ENCODE measurements around the gene ABCA6.

ABCA6 gene

DNA sequence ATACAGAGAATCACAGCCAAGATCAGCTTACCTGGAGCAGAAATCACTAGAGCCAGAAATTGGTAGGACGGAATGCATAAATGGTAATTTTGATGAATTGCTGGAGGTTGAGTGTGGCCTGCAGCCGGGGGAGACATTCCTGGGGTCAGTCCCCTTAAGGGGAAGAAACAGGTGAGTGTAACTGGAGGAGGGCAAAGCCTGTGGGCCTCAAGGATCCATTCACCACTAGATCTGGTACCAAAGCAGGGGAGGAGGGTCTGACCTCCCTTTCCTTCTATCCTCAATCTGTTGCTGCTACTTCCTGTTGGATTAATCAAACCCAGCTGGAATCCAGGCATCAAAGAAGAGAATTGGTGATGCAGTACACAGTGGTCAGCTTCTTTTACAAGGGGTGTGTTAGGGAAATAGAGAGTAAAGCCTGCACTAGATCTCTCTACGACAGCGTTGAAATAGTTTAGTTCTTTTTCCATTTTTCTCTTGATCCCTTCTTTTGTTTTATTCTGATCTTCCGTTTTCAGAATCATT is 72.4 kb downstream of the ABCA6 start:
- H3K79me2 ChIP-seq (ENCODE audit: insufficient read depth, low read length) = no peaks in the 10 kb centered on the region

GRCh38 chr17:69067274-69068047 is 74.2 kb downstream of the ABCA6 start:
- no peaks in the 10 kb centered on the region for H3K27me3 ChIP-seq (ENCODE audit: insufficient read depth, low read length)
- no peak overlapping the region for H3K4me2 ChIP-seq (ENCODE audit: low read length)
- no peak overlapping the region for H3K4me3 ChIP-seq (ENCODE audit: low read depth, low read length, poor library complexity, severe bottlenecking)
- TF ChIP-seq CTCF (IDR thresholded peaks at IDR 0.05; ENCODE audit: low read length) (peak; percentile 16; the same call in 1 of the 2 replicates), EZH2 (IDR thresholded peaks at IDR 0.05; ENCODE audit: borderline replicate concordance, low read length) (no peak)
- H3K9me2 ChIP-seq (ENCODE audit: low read depth, low read length) = no peaks in the 10 kb centered on the region
- no peak overlapping the region for H2AFZ ChIP-seq (ENCODE audit: low read length)
- no peaks in the 10 kb centered on the region for H3K79me2 ChIP-seq (ENCODE audit: insufficient read depth, low read length)
- H3K9ac ChIP-seq (ENCODE audit: low read length) = no peak overlapping the region
- H3F3A ChIP-seq (ENCODE audit: insufficient read depth, low read length) = no peaks in the 10 kb centered on the region
- peaks cover 5% of the 10 kb centered on the region for H3K4me1 ChIP-seq (ENCODE audit: insufficient read depth, low read length, severe bottlenecking)
- no peak overlapping the region for H3K27ac ChIP-seq (ENCODE audit: low read depth, low read length, poor library complexity, severe bottlenecking)
- no peaks in the 10 kb centered on the region for H4K20me1 ChIP-seq (ENCODE audit: insufficient read depth, low read length)
- H3K36me3 ChIP-seq (ENCODE audit: insufficient read depth, low read length) = no peaks in the 10 kb centered on the region
- H3K9me3 ChIP-seq (ENCODE audit: low read length) = no peaks in the 10 kb centered on the region

More for the DNA sequence above, 72.4 kb downstream of the ABCA6 start:
- Histone ChIP-seq H2AFZ (ENCODE audit: low read length) (no peak overlapping the region), H3F3A (ENCODE audit: insufficient read depth, low read length) (no peaks in the 10 kb centered on the region), H3K9me3 (ENCODE audit: low read length) (no peaks in the 10 kb centered on the region), H3K9me2 (ENCODE audit: low read depth, low read length) (no peaks in the 10 kb centered on the region), H3K9ac (ENCODE audit: low read length) (no peak overlapping the region), H3K4me2 (ENCODE audit: low read length) (no peak overlapping the region), H3K36me3 (ENCODE audit: insufficient read depth, low read length) (no peaks in the 10 kb centered on the region), H3K27ac (ENCODE audit: low read depth, low read length, poor library complexity, severe bottlenecking) (no peak overlapping the region), H3K27me3 (ENCODE audit: insufficient read depth, low read length) (no peaks in the 10 kb centered on the region), H4K20me1 (ENCODE audit: insufficient read depth, low read length) (no peaks in the 10 kb centered on the region), H3K4me3 (ENCODE audit: low read depth, low read length, poor library complexity, severe bottlenecking) (no peak overlapping the region), H3K4me1 (ENCODE audit: insufficient read depth, low read length, severe bottlenecking) (peaks cover 5% of the 10 kb centered on the region)
- TF ChIP-seq EZH2 (IDR thresholded peaks at IDR 0.05; ENCODE audit: borderline replicate concordance, low read length) (no peak), CTCF (IDR thresholded peaks at IDR 0.05; ENCODE audit: low read length) (no peak)

DNA sequence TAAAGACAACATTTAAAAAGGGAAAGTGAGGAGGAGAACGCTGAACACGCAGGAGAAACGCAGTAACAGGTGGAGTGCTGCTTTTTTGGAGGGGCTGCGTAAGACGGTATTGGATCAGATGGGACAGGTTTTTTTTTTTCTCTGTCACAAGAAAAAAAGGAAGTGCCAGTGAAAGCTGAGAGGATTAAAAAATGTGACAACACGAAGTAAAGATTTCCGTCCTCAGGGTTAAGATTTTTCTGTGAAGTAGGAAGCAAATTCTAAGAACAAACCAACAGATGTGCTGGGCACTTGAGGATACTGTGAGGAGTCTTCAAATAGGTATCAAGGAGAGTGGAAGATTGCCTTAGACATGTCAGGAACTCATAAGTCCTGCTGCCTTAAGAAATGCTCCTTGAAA is 75.2 kb downstream of the ABCA6 start:
- H3K4me1 ChIP-seq (ENCODE audit: insufficient read depth, low read length, severe bottlenecking) = peaks cover 5% of the 10 kb centered on the region
- no peaks in the 10 kb centered on the region for H3K36me3 ChIP-seq (ENCODE audit: insufficient read depth, low read length)
- TF ChIP-seq EZH2 (IDR thresholded peaks at IDR 0.05; ENCODE audit: borderline replicate concordance, low read length) = no peak
- no peak for TF ChIP-seq CTCF (IDR thresholded peaks at IDR 0.05; ENCODE audit: low read length)
- no peaks in the 10 kb centered on the region for H3K79me2 ChIP-seq (ENCODE audit: insufficient read depth, low read length)
- H3K27me3 ChIP-seq (ENCODE audit: insufficient read depth, low read length) = no peaks in the 10 kb centered on the region
- no peak overlapping the region for H2AFZ ChIP-seq (ENCODE audit: low read length)
- no peak overlapping the region for H3K27ac ChIP-seq (ENCODE audit: low read depth, low read length, poor library complexity, severe bottlenecking)
- no peak overlapping the region for H3K4me3 ChIP-seq (ENCODE audit: low read depth, low read length, poor library complexity, severe bottlenecking)
- no peaks in the 10 kb centered on the region for H3K9me2 ChIP-seq (ENCODE audit: low read depth, low read length)
- H3K9ac ChIP-seq (ENCODE audit: low read length) = no peak overlapping the region
- no peaks in the 10 kb centered on the region for H3F3A ChIP-seq (ENCODE audit: insufficient read depth, low read length)
- H3K4me2 ChIP-seq (ENCODE audit: low read length) = no peak overlapping the region
- H3K9me3 ChIP-seq (ENCODE audit: low read length) = no peaks in the 10 kb centered on the region
- H4K20me1 ChIP-seq (ENCODE audit: insufficient read depth, low read length) = no peaks in the 10 kb centered on the region
